Liver (tissue), 9 donors: ENCODE measurements around the gene NCOA3. TPM values are rescaled to one million over a fixed set of nuclear protein-coding genes. Genes with fewer than 3 reads are reported as not detected.

Experiments
- DNase-seq: peaks from one replicate; pipeline ENCODE4 v3.0.0-alpha.2; 2017; ENCODE audit warnings: low spot score
- H3K27ac ChIP-seq, 2 donors: one replicate each; pipeline ENCODE4 v1.7.0; 2013; ENCODE audit warnings: inconsistent platforms in 2 of 2, low read length in 2 of 2, control low read depth in 1 of 2, low read depth in 1 of 2, mild to moderate bottlenecking in 1 of 2
- H3K27me3 ChIP-seq, 4 donors: one replicate each; pipeline versions ENCODE4 v1.6.1 to v1.7.0; 2013; ENCODE audit warnings: low read length in 3 of 4, inconsistent platforms in 1 of 4, mild to moderate bottlenecking in 1 of 4, moderate library complexity in 1 of 4; ENCODE audit not compliant: control insufficient read depth in 4 of 4, insufficient read depth in 4 of 4
- H3K36me3 ChIP-seq, 4 donors: one replicate each; pipeline versions ENCODE4 v1.6.1 to v1.7.0; 2013; ENCODE audit warnings: low read length in 3 of 4, mild to moderate bottlenecking in 3 of 4, low read depth in 1 of 4, moderate library complexity in 1 of 4; ENCODE audit not compliant: control insufficient read depth in 4 of 4, insufficient read depth in 3 of 4
- H3K4me1 ChIP-seq, 4 donors: one replicate each; pipeline versions ENCODE4 v1.6.1 to v1.7.0; 2013; ENCODE audit warnings: low read length in 3 of 4, mild to moderate bottlenecking in 3 of 4, moderate library complexity in 1 of 4; ENCODE audit not compliant: control insufficient read depth in 4 of 4, insufficient read depth in 4 of 4
- H3K4me3 ChIP-seq, 3 donors: one replicate each; pipeline versions ENCODE4 v1.6.1 to v1.7.0; 2013; ENCODE audit warnings: low read length in 3 of 3, control low read depth in 1 of 3, low read depth in 1 of 3, mild to moderate bottlenecking in 1 of 3
- H3K9ac ChIP-seq, 2 donors: one replicate each; pipeline ENCODE4 v1.7.0; 2013; ENCODE audit warnings: low read length in 2 of 2, mild to moderate bottlenecking in 2 of 2, moderate library complexity in 2 of 2, control low read depth in 1 of 2, low read depth in 1 of 2
- H3K9me3 ChIP-seq, 4 donors: one replicate each; pipeline versions ENCODE4 v1.6.1 to v1.7.0; 2013; ENCODE audit warnings: low read length in 3 of 4; ENCODE audit not compliant: control insufficient read depth in 4 of 4
- ATF3 ChIP-seq: IDR thresholded peaks from 2 replicates; pipeline ENCODE4 v1.6.1; 2016; ENCODE audit warnings: antibody characterized with exemption
- EGR1 ChIP-seq, 2 donors: IDR thresholded peaks; 2 replicates each; pipeline ENCODE4 v1.6.1; 2016 to 2018; ENCODE audit warnings: antibody characterized with exemption in 2 of 2, low read depth in 2 of 2
- HNF4A ChIP-seq, 2 donors: conservative IDR thresholded peaks; 2 replicates each; pipeline ENCODE4 v1.6.1; 2016; ENCODE audit warnings: antibody characterized with exemption in 2 of 2, mild to moderate bottlenecking in 2 of 2
- HNF4G ChIP-seq: IDR thresholded peaks from 2 replicates; pipeline ENCODE4 v1.6.1; 2016; ENCODE audit warnings: antibody characterized with exemption
- JUND ChIP-seq, 2 donors: IDR thresholded peaks; 2 replicates each; pipeline ENCODE4 v1.6.1; 2016; ENCODE audit warnings: antibody characterized with exemption in 2 of 2
- NR2F2 ChIP-seq: IDR thresholded peaks from 2 replicates; pipeline ENCODE4 v1.6.1; 2016; ENCODE audit warnings: antibody characterized with exemption
- RAD21 ChIP-seq, 2 donors: IDR thresholded peaks; 2 replicates each; pipeline ENCODE4 v1.6.1; 2016; ENCODE audit warnings: antibody characterized with exemption in 2 of 2, mild to moderate bottlenecking in 2 of 2
- REST ChIP-seq: IDR thresholded peaks from 2 replicates; pipeline ENCODE4 v1.6.1; 2016; ENCODE audit warnings: antibody characterized with exemption, mild to moderate bottlenecking
- TAF1 ChIP-seq: conservative IDR thresholded peaks from 2 replicates; pipeline ENCODE4 v1.6.1; 2016; ENCODE audit warnings: antibody characterized with exemption, mild to moderate bottlenecking
- YY1 ChIP-seq: IDR thresholded peaks from 2 replicates; pipeline ENCODE4 v1.6.1; 2016; ENCODE audit warnings: antibody characterized with exemption, mild to moderate bottlenecking
- ZBTB33 ChIP-seq: IDR thresholded peaks from 2 replicates; pipeline ENCODE4 v1.6.1; 2016; ENCODE audit warnings: antibody characterized with exemption
- WGBS: extraction: QIAGEN DNeasy Blood & Tissue Kit; methylation state at CpG from one replicate; pipeline ENCODE4 v1.1.7; 2013; 5-methylcytosine and 5-hydroxymethylcytosine counted together
- polyA plus RNA-seq, 2 donors: library from polyadenylated mRNA; stranded (reverse) in 1 of 2; unstranded in 1 of 2; fragments of 200-250 nt in 1 of 2; fragments of >200 nt in 1 of 2; fragmentation: Nextera tagmentation in 1 of 2; extraction: Ambion mirVana in 1 of 2; gene quantifications; one replicate each; pipeline versions ENCODE4 v1.2.1 to v1.2.3, GENCODE V29; 2013 to 2015
- total RNA-seq, 2 donors: library from RNA; depleted of rRNA; stranded (reverse); fragments of >200 nt; gene quantifications; one replicate each; pipeline ENCODE4 v1.2.3, GENCODE V29; 2014
- donor health status: healthy.
- donor health status: healthy.
- donor health status: healthy.
- donor health status: healthy.
- donor health status: healthy.

NCOA3 gene
- total and polyA plus RNA-seq, 4 donors: 3.8 to 18.2 (median 8.9) TPM

GRCh38 chr20:47543006-47543431 is 41.3 kb downstream of the NCOA3 start:
- TF ChIP-seq NR2F2 (no peak), YY1 (no peak), RAD21 (IDR thresholded peaks at IDR 0.05) (no peak)
- H3K27ac ChIP-seq: no peak overlapping the region
- no peak for DNase-seq
- H3K4me1 ChIP-seq: peaks cover 0 to 2% (median 0%) of the 10 kb centered on the region in 4 donors
- H3K9ac ChIP-seq: no peak overlapping the region
- H3K9me3 ChIP-seq: no peaks in the 10 kb centered on the region
- H3K4me3 ChIP-seq: no peak overlapping the region
- 78% methylated on average over 1 of the region's 1 CpG for WGBS
- no peaks in the 10 kb centered on the region for H3K36me3 ChIP-seq
- H3K27me3 ChIP-seq: no peaks in the 10 kb centered on the region

GRCh38 chr20:47544240-47544639 is 42.6 kb downstream of the NCOA3 start:
- TF ChIP-seq ZBTB33: no peak
- TF ChIP-seq JUND (IDR thresholded peaks at IDR 0.05): no peak
- TF ChIP-seq EGR1 (IDR thresholded peaks at IDR 0.05; ENCODE audit: low read depth in 2 of 2): no peak
- no peak for TF ChIP-seq HNF4A (conservative IDR thresholded peaks at IDR 0.05)
- TF ChIP-seq HNF4G: no peak
- no peak for TF ChIP-seq REST
- no peak for TF ChIP-seq ATF3
- DNase-seq: no peak

GRCh38 chr20:47544852-47545251 is 43.2 kb downstream of the NCOA3 start:
- peaks cover 0 to 2% (median 0%) of the 10 kb centered on the region in 4 donors for H3K4me1 ChIP-seq
- TF ChIP-seq TAF1 (no peak), REST (no peak), JUND (IDR thresholded peaks at IDR 0.05) (no peak), EGR1 (IDR thresholded peaks at IDR 0.05; ENCODE audit: low read depth in 2 of 2) (no peak)
- H3K9ac ChIP-seq: no peak overlapping the region
- no peaks in the 10 kb centered on the region for H3K36me3 ChIP-seq
- no peak for DNase-seq
- H3K27ac ChIP-seq: no peak overlapping the region
- no peak overlapping the region for H3K4me3 ChIP-seq
- no peaks in the 10 kb centered on the region for H3K9me3 ChIP-seq
- H3K27me3 ChIP-seq: no peaks in the 10 kb centered on the region
- WGBS: 88% methylated on average over 2 of the region's 2 CpGs

More at GRCh38 chr20:47544240-47544639, 42.6 kb downstream of the NCOA3 start:
- 85% methylated on average over 2 of the region's 2 CpGs for WGBS
- Histone ChIP-seq H3K9me3 (no peaks in the 10 kb centered on the region), H3K4me3 (no peak overlapping the region), H3K36me3 (no peaks in the 10 kb centered on the region), H3K27ac (no peak overlapping the region), H3K9ac (no peak overlapping the region), H3K4me1 (peaks cover 0 to 2% (median 0%) of the 10 kb centered on the region in 4 donors), H3K27me3 (no peaks in the 10 kb centered on the region)
